Measurements from ENCODE around the gene KCNK3.

KCNK3 gene

DNA sequence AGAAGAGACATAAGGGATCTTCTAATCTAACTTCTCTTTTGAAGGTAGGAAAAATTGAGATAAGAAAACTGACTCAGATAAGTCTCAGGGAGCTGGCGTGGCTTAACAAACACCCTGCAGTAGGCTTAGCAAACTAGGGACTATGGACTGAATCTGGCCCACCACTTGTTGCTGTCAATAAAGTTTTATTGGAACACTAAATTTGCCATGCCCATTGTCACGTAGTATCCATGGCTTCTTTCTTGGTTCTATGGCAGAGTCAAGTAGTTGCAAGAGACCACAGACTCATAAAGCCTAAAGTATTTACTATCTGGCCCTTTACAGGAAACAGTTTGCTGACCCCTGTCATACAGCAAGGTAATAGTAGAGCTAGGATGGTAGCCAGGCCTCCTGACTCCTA is 24.2 kb downstream of the KCNK3 start:
- no peak overlapping the region for H3K27ac ChIP-seq
- H3K4me1 ChIP-seq, result peaks cover 15 to 38% (median 32%) of the 10 kb centered on the region in 10 experiments
- no peak overlapping the region for H3K4me3 ChIP-seq
- H4K20me1 ChIP-seq, result no peaks in the 10 kb centered on the region; a peak in 1 of 22 replicates
- H3K27me3 ChIP-seq, result no peaks in the 10 kb centered on the region
- TF ChIP-seq Cebpa-rat (IDR thresholded peaks at IDR 0.05), result no peak
- H3K4me2 ChIP-seq, result no peak overlapping the region
- no peak overlapping the region for H3K9ac ChIP-seq
- H3K36me3 ChIP-seq, result no peaks in the 10 kb centered on the region
- H3K9me3 ChIP-seq (replicated peaks in 1 of 11), result no peaks in the 10 kb centered on the region

DNA sequence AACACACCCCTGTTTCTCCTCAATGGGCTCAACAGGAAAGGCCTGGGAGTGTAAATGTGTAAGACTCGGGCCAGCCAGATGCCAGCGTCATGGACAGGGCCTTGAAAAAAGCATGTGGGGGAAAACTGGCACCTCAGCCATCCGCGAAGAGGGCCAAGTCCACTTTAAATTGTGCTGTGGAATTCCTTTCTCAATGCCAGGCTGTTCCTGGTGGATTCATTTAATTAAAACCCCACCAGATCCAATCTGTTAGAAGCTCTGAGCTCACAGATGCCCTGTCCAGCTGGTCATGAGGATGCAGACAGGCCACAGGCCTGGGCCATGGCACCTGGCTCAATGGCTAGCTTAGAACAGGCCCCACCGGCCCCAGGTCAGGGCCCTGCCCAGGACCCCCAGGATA is 24.8 kb downstream of the KCNK3 start:
- H3K27me3 ChIP-seq, result no peaks in the 10 kb centered on the region
- H3K27ac ChIP-seq, result no peak overlapping the region
- H3K4me3 ChIP-seq, result no peak overlapping the region
- H3K9ac ChIP-seq, result no peak overlapping the region
- TF ChIP-seq Cebpa-rat (IDR thresholded peaks at IDR 0.05), result no peak
- H3K4me2 ChIP-seq, result no peak overlapping the region
- no peaks in the 10 kb centered on the region for H3K9me3 ChIP-seq (replicated peaks in 1 of 11)
- peaks cover 15 to 36% (median 31%) of the 10 kb centered on the region in 10 experiments for H3K4me1 ChIP-seq
- H3K36me3 ChIP-seq, result no peaks in the 10 kb centered on the region
- H4K20me1 ChIP-seq, result no peaks in the 10 kb centered on the region; a peak in 1 of 22 replicates

DNA sequence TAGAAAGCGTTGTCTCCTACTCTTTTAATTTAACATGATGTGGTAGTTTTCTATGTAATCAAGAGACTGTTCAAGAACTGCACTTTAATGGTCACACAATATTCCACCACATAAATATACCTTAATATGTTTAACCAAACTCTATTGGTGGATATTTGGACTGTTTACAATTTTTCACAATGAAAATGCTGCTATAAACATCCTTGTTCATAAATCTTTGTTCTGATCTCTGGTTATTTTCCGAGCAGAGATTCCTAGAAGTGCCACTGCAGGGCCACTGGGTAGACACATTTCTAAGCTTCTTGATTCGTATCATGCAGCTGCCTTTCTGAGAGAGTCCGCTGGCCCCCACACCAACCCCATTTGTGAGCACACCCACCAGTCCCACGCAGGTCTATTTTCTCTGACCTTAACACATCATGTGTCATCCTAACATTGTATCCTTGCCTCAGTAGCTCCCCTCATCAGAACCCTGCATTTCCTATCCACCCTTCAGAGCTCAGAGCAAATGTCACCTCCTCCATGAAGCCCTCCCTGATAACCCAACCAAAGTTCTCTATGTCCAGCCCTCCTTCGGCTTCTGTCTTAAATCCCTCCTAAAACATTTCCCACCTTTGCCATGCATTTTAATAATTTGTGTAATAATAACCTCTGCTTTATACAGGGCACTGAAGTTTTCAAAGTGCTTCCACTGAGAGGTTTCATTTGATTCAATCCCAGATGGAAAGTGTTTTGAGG is 26.6 kb downstream of the KCNK3 start:
- H3K27ac ChIP-seq, result no peak overlapping the region
- H3K4me3 ChIP-seq, result no peak overlapping the region
- no peak overlapping the region for H3K9ac ChIP-seq
- peak overlapping the region in 1 of 11 experiments; percentile 89; a peak in 2 of 22 replicates for H3K4me2 ChIP-seq
- no peaks in the 10 kb centered on the region; a peak in 1 of 22 replicates for H4K20me1 ChIP-seq
- no peak for TF ChIP-seq Cebpa-rat (IDR thresholded peaks at IDR 0.05)
- H3K4me1 ChIP-seq, result peaks cover 21 to 37% (median 29%) of the 10 kb centered on the region in 10 experiments
- no peaks in the 10 kb centered on the region for H3K36me3 ChIP-seq
- H3K9me3 ChIP-seq (replicated peaks in 1 of 11), result no peaks in the 10 kb centered on the region
- H3K27me3 ChIP-seq, result no peaks in the 10 kb centered on the region

DNA sequence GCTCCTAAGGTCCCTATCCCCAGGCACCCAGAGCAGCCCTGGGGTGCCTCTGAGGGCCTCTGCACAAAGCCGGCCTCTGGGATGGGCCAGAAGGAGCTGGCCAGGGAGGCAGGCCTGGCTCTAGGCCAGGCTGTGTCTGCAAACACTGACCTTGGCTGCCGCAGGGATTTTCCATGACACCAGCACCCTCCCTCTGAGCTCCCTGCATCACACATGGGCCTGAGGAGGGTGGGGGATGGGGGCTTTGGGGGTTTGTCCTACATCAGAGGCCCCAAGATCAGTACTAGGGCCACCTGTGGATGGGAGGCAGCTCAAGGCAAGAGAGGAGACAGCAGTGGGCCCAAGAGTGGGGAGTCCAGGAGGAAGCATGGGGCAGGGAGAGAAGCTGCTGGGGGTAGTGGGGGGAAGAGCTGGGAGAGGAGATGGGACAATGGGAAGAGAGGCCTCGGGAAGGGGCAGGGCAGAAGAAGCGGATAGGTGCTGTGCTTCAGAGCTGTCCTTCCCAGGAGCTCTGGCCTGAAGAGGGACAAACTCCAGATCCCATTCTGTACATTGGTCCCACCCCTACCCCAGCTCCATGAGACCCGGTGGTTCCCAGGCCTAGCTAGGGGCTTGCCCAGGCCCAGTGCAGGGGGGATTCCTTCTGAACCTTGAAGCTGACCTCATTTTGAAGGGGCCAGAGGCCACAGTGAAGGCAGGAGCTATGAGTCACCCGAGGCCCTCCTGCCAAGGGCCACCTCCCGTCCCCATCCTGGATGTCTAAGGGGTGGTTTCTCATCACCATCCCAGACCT is 28.0 kb downstream of the KCNK3 start:
- Histone ChIP-seq H3K36me3 (no peaks in the 10 kb centered on the region), H3K9ac (peak overlapping the region in 9 of 11 experiments; percentile 30 to 67 (median 51); a peak in 14 of 22 replicates), H3K4me1 (peaks cover 24 to 39% (median 29%) of the 10 kb centered on the region in 10 experiments), H3K4me2 (peak overlapping the region; percentile 57 to 91 (median 80)), H4K20me1 (no peaks in the 10 kb centered on the region), H3K27ac (peak overlapping the region in 9 of 11 experiments; percentile 56 to 85 (median 75); a peak in 18 of 22 replicates), H3K9me3 (replicated peaks in 1 of 11) (no peaks in the 10 kb centered on the region), H3K4me3 (no peak overlapping the region), H3K27me3 (no peaks in the 10 kb centered on the region)
- no peak for TF ChIP-seq Cebpa-rat (IDR thresholded peaks at IDR 0.05)

DNA sequence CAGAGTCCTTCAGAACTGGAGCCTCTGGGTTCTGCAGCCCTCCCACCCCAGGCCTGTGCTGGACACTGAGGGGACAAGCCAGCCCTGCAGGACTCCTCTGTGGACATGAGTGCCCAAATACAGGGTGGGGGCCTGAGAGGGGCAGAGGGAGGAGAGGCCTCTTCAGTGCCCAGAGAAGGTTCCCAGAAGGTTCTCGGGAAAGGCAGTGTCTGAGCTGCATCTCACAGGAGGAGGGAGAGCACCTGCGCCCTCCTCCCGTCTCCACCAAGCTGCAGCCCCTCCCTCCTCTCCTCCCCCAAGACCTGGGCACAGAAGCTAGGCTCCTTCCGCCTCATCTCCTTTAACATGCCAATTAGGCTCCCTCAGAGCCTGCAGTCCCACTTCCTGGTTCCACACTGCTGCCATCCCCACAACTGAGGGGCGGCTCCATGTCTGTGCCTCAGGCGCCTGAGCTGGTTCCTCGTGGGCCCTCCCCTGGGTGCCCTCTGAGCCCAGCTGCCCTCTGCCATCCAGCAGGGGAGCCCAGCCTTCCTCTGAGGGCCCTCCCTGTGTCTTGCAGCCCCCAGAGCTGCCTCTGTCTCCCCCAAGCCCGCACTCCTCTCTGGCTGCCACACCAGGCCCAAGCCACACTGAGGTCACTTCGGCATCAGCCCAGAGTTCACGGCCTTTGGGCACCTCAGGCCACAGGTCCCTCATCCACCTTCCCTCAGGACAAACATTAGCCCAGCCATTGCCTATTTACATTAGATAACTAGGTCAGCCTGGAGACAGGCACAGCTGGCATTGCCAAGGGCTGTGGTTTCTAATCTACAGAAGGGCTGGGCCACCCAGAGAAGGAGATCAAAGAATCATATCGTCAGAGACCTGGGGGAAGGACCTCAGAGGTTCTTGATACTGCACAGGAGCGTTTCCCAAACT is 28.9 kb downstream of the KCNK3 start:
- Histone ChIP-seq H3K4me1 (peaks cover 24 to 39% (median 29%) of the 10 kb centered on the region in 10 experiments), H3K9me3 (replicated peaks in 1 of 11) (no peaks in the 10 kb centered on the region), H3K36me3 (no peaks in the 10 kb centered on the region), H3K27ac (peak overlapping the region in 9 of 11 experiments; percentile 56 to 85 (median 75); a peak in 18 of 22 replicates), H3K9ac (peak overlapping the region in 9 of 11 experiments; percentile 30 to 67 (median 51); a peak in 15 of 22 replicates), H4K20me1 (no peaks in the 10 kb centered on the region), H3K27me3 (no peaks in the 10 kb centered on the region), H3K4me2 (peak overlapping the region; percentile 57 to 91 (median 80)), H3K4me3 (no peak overlapping the region)
- no peak for TF ChIP-seq Cebpa-rat (IDR thresholded peaks at IDR 0.05)

DNA sequence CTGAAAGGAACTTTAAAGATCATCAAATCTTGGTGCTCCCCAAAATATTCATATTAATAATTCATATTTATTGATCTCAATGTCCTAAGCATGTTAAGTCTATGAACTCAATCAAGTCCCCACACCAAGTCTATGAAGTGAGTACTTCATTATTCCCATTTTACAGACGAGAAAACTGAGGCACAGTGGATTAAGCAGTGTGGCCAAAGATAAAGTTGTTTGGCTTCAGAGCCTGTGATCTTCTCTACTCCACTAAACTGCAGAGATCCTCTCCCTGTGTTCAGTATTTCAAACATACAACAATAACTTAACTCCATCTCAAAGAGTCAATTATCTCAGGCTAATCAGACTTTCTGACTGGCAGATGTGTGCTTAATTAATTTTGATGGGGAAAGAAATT is 29.8 kb downstream of the KCNK3 start:
- no peaks in the 10 kb centered on the region for H3K27me3 ChIP-seq
- no peak overlapping the region for H3K9ac ChIP-seq
- no peaks in the 10 kb centered on the region for H3K36me3 ChIP-seq
- no peak overlapping the region for H3K4me2 ChIP-seq
- no peaks in the 10 kb centered on the region for H3K9me3 ChIP-seq (replicated peaks in 1 of 11)
- H3K27ac ChIP-seq, result no peak overlapping the region
- no peak for TF ChIP-seq Cebpa-rat (IDR thresholded peaks at IDR 0.05)
- H3K4me1 ChIP-seq, result peaks cover 24 to 39% (median 29%) of the 10 kb centered on the region in 10 experiments
- no peak overlapping the region for H3K4me3 ChIP-seq
- no peaks in the 10 kb centered on the region for H4K20me1 ChIP-seq

DNA sequence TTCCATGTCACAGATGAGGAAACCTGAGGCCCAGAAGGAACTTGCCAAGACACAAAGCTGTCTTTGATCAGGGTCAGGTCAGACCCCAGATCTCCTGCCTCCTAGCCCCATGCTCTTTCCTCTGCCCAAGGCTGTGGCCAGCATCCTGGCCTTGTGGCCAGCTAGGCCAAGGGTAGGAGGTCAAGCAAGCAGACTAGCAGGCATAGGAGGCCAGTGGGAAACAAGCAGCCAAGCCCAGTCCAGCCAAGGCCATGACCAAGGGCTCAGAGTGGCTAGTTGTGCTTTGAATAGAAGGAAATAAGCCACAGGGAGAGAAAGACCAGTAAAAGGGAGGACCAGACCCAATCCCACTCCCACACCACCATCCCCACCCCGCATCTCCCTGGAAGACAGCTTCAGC is 30.4 kb downstream of the KCNK3 start:
- H3K4me1 ChIP-seq, result peaks cover 24 to 39% (median 29%) of the 10 kb centered on the region in 10 experiments
- no peak overlapping the region for H3K4me3 ChIP-seq
- TF ChIP-seq Cebpa-rat (IDR thresholded peaks at IDR 0.05), result no peak
- H3K27me3 ChIP-seq, result peaks cover 0 to under 1% (median 0%) of the 10 kb centered on the region in 11 experiments; a peak in 1 of 22 replicates
- H3K9ac ChIP-seq, result no peak overlapping the region
- H3K27ac ChIP-seq, result peak overlapping the region in 1 of 11 experiments; percentile 36; a peak in 4 of 22 replicates
- H3K9me3 ChIP-seq (replicated peaks in 1 of 11), result no peaks in the 10 kb centered on the region
- no peak overlapping the region for H3K4me2 ChIP-seq
- H3K36me3 ChIP-seq, result no peaks in the 10 kb centered on the region
- H4K20me1 ChIP-seq, result no peaks in the 10 kb centered on the region

DNA sequence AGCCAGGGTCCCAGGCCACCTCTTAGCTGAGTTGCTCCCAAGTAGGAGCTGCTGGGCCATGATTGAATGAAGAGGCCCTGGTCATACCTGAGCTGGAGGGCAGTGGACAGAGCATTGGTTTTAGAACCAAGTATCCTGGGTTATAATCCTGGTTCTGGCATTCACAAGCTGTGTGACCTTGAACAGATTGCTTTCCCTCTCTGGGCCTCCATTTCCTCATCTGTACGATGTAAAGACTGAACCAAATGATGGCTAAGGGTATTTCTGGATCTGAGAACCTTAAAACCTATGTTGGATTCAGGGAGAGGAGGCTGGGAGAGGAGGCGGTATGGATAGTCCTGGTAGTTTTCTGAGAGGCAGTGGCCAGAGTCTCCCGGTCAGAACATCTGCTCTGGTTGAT is 31.0 kb downstream of the KCNK3 start:
- H3K4me2 ChIP-seq, result peak overlapping the region in 3 of 11 experiments; percentile 13 to 44 (median 25); a peak in 4 of 22 replicates

More for the DNA sequence above, 31.0 kb downstream of the KCNK3 start:
- no peak overlapping the region; a peak in 1 of 22 replicates for H3K9ac ChIP-seq
- H3K36me3 ChIP-seq, result no peaks in the 10 kb centered on the region
- no peaks in the 10 kb centered on the region for H3K9me3 ChIP-seq (replicated peaks in 1 of 11)
- H3K27ac ChIP-seq, result peak overlapping the region in 1 of 11 experiments; percentile 36; a peak in 3 of 22 replicates
- no peak overlapping the region for H3K4me3 ChIP-seq
- no peaks in the 10 kb centered on the region for H4K20me1 ChIP-seq
- peaks cover 0 to 6% (median 3%) of the 10 kb centered on the region in 11 experiments; a peak in 9 of 22 replicates for H3K27me3 ChIP-seq
- TF ChIP-seq Cebpa-rat (IDR thresholded peaks at IDR 0.05), result no peak
- H3K4me1 ChIP-seq, result peaks cover 24 to 39% (median 31%) of the 10 kb centered on the region in 10 experiments
